Measurements from ENCODE around the gene CFAP92. TPM values are rescaled to one million over a fixed set of nuclear protein-coding genes. Genes with fewer than 3 reads are reported as not detected.
"Not testable (repeated sequence)": the region's sequence is repeated elsewhere in the genome, so short reads cannot be mapped to it uniquely, and the experiment has no call there.

Gene CFAP92
- total RNA-seq, 4 donors from 2014 or later = 0.40 to 2.5 (median 0.57) TPM

DNA sequence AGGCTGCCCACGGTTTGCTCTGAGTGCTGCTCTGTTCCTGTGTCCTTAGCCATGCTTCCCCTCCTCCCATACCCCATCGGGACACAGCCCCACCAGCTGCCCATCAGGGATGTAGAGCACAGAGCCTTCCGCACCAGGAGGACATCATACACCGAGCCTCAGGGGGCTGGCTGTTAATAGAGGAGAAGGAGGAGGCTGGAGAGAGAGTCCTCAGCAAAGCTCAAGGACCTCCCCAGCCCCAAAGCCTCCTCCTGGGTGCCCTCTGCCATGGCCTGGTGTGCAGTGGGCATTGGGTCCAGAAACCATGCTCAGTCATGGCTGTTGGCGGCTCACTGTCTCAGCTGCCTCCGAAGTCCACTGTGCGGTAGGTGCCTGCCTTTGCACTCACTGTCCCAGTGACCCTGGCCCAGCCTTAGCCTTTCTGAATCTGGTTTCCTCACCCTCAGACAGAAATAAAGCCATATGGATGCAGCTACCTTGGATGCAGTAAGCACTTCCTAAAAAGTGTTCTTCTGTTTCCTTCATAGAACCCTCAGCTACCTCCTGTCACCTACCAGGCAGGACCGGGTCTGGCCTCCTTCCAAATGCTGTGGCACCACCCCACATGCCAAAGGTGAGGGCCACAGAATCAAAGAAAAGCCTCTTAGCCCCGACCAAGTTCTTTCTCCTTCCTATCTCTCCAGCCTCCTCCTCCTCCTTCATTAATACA lies 60.5 kb downstream of the CFAP92 start:
- TF ChIP-seq POLR2A (IDR thresholded peaks at IDR 0.05) = no peak
- TF ChIP-seq, protein P1, sequence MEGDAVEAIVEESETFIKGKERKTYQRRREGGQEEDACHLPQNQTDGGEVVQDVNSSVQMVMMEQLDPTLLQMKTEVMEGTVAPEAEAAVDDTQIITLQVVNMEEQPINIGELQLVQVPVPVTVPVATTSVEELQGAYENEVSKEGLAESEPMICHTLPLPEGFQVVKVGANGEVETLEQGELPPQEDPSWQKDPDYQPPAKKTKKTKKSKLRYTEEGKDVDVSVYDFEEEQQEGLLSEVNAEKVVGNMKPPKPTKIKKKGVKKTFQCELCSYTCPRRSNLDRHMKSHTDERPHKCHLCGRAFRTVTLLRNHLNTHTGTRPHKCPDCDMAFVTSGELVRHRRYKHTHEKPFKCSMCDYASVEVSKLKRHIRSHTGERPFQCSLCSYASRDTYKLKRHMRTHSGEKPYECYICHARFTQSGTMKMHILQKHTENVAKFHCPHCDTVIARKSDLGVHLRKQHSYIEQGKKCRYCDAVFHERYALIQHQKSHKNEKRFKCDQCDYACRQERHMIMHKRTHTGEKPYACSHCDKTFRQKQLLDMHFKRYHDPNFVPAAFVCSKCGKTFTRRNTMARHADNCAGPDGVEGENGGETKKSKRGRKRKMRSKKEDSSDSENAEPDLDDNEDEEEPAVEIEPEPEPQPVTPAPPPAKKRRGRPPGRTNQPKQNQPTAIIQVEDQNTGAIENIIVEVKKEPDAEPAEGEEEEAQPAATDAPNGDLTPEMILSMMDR (IDR thresholded peaks at IDR 0.05) = no peak
- WGBS, 2 donors = 70 to 80% methylated on average over 7 to 9 of the region's 9 CpGs
- Histone ChIP-seq H3K4me1 (no peaks in the 10 kb centered on the region), H3K9me3 (no peaks in the 10 kb centered on the region), H3K36me3 (no peaks in the 10 kb centered on the region), H3K4me3 (replicated peaks in 1 of 3) (no peak overlapping the region), H3K27me3 (no peaks in the 10 kb centered on the region), H3K27ac (no peak overlapping the region)
- intact Hi-C loops (cut with DNase I) = no loop called here
- no peak for DNase-seq

DNA sequence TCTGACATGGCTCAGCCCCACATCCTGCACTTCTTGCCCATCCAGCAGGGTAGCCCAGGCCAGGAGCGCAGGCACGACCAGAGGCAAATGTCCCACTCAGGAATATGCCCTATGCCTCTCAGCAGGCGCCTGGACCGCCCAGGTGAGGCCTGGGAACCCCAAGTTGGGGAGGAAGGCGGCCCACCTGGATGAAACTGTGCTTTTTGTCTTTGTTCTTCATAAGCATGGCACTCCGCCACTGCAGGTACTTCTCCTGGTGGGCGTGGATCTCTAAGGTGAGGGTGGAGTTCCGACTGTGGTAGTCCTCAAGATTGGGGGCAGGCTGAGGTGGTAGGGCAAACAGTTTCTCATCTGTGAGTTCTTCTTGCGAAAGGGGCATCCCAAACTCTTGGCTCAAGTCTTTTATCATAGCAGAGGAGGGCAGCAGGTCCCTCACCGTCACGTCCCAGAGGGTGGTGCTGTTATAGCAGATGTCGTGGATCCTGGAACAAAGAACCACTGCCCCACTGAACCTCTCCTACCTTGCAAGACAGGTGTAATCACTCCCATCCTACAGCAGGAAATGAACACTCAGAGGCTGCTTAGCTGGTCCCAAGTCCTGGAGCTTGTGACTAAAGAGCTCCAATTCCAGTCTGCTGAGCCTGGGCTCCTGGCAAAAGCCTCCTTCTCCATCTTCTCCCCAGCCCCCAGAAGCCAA lies 61.2 kb downstream of the CFAP92 start:
- 66 to 74% methylated on average over 10 to 12 of the region's 12 CpGs for WGBS, 2 donors
- H3K4me1 ChIP-seq = no peaks in the 10 kb centered on the region
- DNase-seq = no peak

DNA sequence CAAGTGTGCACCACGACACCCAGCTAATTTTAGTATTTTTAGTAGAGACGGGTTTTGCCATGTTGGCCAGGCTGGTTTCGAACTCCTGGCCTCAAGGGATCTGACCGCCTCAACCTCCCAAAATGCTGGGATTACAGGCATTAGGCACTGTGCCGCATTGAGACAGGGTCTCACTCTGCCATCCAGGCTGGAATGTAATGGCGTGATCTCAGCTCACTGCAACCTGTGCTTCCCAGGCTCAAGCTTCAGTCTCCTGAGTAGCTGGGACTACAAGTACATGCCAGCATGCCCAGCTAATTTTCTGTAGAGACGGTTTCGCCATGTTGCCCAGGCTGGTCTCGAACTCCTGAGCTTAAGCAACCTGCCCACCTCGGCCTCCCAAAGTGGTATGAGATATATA lies 62.8 kb downstream of the CFAP92 start:
- Histone ChIP-seq H3K27me3 (no peaks in the 10 kb centered on the region), H3K4me1 (no peaks in the 10 kb centered on the region), H3K36me3 (no peaks in the 10 kb centered on the region), H3K27ac (no peak overlapping the region), H3K4me3 (replicated peaks in 1 of 3) (no peak overlapping the region), H3K9me3 (no peaks in the 10 kb centered on the region)
- 83 to 91% methylated on average over 10 of the region's 10 CpGs for WGBS, 2 donors
- intact Hi-C loops (cut with DNase I) = no loop called here
- DNase-seq = no peak
- TF ChIP-seq, protein P1 (IDR thresholded peaks at IDR 0.05) = no peak
- no peak for TF ChIP-seq POLR2A (IDR thresholded peaks at IDR 0.05)

More for the DNA sequence above, 61.2 kb downstream of the CFAP92 start:
- no peaks in the 10 kb centered on the region for H3K27me3 ChIP-seq
- H3K9me3 ChIP-seq = no peaks in the 10 kb centered on the region
- TF ChIP-seq, protein P1 (IDR thresholded peaks at IDR 0.05) = no peak
- TF ChIP-seq POLR2A (IDR thresholded peaks at IDR 0.05) = no peak
- no peaks in the 10 kb centered on the region for H3K36me3 ChIP-seq
- intact Hi-C loops (cut with DNase I) = no loop called here
- H3K4me3 ChIP-seq (replicated peaks in 1 of 3) = no peak overlapping the region
- H3K27ac ChIP-seq = no peak overlapping the region

DNA sequence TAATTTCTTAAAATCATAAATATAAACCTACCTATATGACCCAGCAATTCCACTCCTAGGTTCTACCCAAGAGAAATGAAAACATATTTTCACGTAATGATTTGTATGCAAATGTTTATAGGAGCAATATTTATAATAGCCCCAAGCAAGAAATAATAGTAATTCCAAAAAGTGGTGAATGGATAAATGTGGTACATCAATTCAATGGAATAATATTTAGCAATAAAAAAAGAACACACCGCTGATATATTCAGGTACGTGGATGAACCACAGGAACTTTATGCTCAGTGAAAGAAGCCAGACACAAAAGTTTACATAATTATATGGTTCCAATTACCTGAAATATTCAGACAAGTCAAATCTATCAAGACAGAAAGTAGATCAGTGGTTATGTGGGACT lies 64.5 kb downstream of the CFAP92 start:
- intact Hi-C loops (cut with DNase I) = no loop called here
- no peak for DNase-seq
- TF ChIP-seq, protein P1 (IDR thresholded peaks at IDR 0.05) = no peak
- TF ChIP-seq POLR2A (IDR thresholded peaks at IDR 0.05) = no peak
- Histone ChIP-seq H3K9me3 (no peaks in the 10 kb centered on the region), H3K4me1 (no peaks in the 10 kb centered on the region), H3K36me3 (no peaks in the 10 kb centered on the region), H3K27me3 (no peaks in the 10 kb centered on the region), H3K4me3 (replicated peaks in 1 of 3) (no peak overlapping the region), H3K27ac (no peak overlapping the region)
- 83 to 94% methylated on average over 3 of the region's 3 CpGs for WGBS, 2 donors

DNA sequence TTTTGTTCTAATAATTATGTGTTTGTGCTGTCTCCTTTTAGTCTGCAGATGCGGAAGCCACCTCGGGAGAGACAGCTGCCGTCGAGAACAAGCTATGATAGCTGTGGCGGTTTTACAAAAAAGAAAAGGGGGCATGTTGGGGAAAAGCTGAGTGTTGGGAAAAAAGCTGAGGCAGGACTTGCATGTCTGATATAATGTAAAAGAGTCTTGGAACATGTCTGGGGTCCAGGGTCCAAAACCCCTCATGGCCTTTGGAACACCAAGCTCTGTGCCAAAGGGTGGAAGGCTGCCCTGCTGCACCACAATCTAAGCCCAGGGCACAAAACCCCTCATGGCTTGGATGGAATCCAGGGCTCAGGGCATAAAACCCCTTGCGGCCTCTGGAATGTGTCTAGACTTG lies 69.9 kb downstream of the CFAP92 start:
- H3K9me3 ChIP-seq; H3K4me3 ChIP-seq (replicated peaks in 1 of 3); H3K4me1 ChIP-seq; H3K27ac ChIP-seq; H3K36me3 ChIP-seq; DNase-seq; intact Hi-C loops (cut with DNase I); H3K27me3 ChIP-seq: not testable (repeated sequence)
- WGBS, 2 donors = 88 to 93% methylated on average over 6 of the region's 6 CpGs

Data from thyroid gland (tissue), 4 donors.